Loucy (cell line): Measurements from ENCODE around the gene RIPK4.

ENCODE experiments used
- H2AFZ ChIP-seq: fragments of 200-600 bp; sonication (generic); 2 replicates; pipeline ENCODE4 v1.6.0; 2016; ENCODE audit warnings: antibody characterized with exemption, mild to moderate bottlenecking, low read length, moderate library complexity
- H3F3A ChIP-seq: fragments of 200-600 bp; 2 replicates; pipeline ENCODE4 v1.6.0; 2016; ENCODE audit warnings: antibody characterized with exemption, low read depth, mild to moderate bottlenecking
- H3K27me3 ChIP-seq: fragments of 200-600 bp; sonication (generic); 2 replicates; pipeline ENCODE4 v1.6.1; 2014; ENCODE audit warnings: low read length, mild to moderate bottlenecking; ENCODE audit not compliant: insufficient read depth, poor library complexity, severe bottlenecking
- H3K36me3 ChIP-seq: fragments of 200-600 bp; sonication (generic); 2 replicates; pipeline ENCODE4 v1.6.1; 2016; ENCODE audit warnings: low read length; ENCODE audit not compliant: insufficient read depth
- H3K4me1 ChIP-seq: fragments of 200-600 bp; sonication (generic); 2 replicates; pipeline ENCODE4 v1.5.1; 2014; ENCODE audit warnings: low read length, mild to moderate bottlenecking; ENCODE audit not compliant: insufficient read depth, poor library complexity, severe bottlenecking
- H3K4me2 ChIP-seq: fragments of 200-600 bp; sonication (generic); 2 replicates; pipeline ENCODE4 v1.6.0; 2014; ENCODE audit warnings: antibody characterized with exemption, low read length, low read depth, mild to moderate bottlenecking; ENCODE audit not compliant: poor library complexity, severe bottlenecking
- H3K4me3 ChIP-seq: fragments of 200-600 bp; sonication (generic); 2 replicates; pipeline ENCODE4 v1.5.1; 2014; ENCODE audit warnings: low read length, mild to moderate bottlenecking, mixed read lengths; ENCODE audit not compliant: poor library complexity, severe bottlenecking
- H3K79me2 ChIP-seq: fragments of 200-600 bp; sonication (generic); 2 replicates; pipeline ENCODE4 v1.6.1; 2014; ENCODE audit warnings: low read length; ENCODE audit not compliant: insufficient read depth
- H3K9ac ChIP-seq: fragments of 200-600 bp; sonication (generic); 2 replicates; pipeline ENCODE4 v1.6.0; 2014; ENCODE audit warnings: mild to moderate bottlenecking, low read depth, low read length, moderate library complexity; ENCODE audit not compliant: poor library complexity, severe bottlenecking
- H3K9me2 ChIP-seq: fragments of 200-600 bp; sonication (generic); replicated peaks from 2 replicates; pipeline ENCODE4 v1.6.1; 2016; ENCODE audit warnings: low read depth, low read length, mixed read lengths
- H3K9me3 ChIP-seq: fragments of 200-600 bp; sonication (generic); 2 replicates; pipeline ENCODE4 v1.6.1; 2014; ENCODE audit warnings: mild to moderate bottlenecking, antibody characterized with exemption, low read length, low read depth; ENCODE audit not compliant: insufficient read depth
- H4K20me1 ChIP-seq: fragments of 200-600 bp; sonication (generic); 2 replicates; pipeline ENCODE4 v1.6.0; 2014; ENCODE audit warnings: antibody characterized with exemption, low read length, mild to moderate bottlenecking; ENCODE audit not compliant: insufficient read depth, poor library complexity, severe bottlenecking
- CTCF ChIP-seq: fragments of 200-600 bp; sonication (generic); conservative IDR thresholded peaks from 2 replicates; pipeline ENCODE4 v1.5.1; 2014; ENCODE audit warnings: mild to moderate bottlenecking, antibody characterized with exemption, low read length
- EZH2phosphoT487 ChIP-seq: fragments of 200-600 bp; IDR thresholded peaks from 2 replicates; pipeline ENCODE4 v1.6.1; 2018; ENCODE audit warnings: antibody characterized with exemption, mild to moderate bottlenecking, moderate library complexity, borderline replicate concordance

RIPK4 gene

GRCh38 chr21:41750532-41751151, 16.2 kb downstream of the RIPK4 start:
- no peaks in the 10 kb centered on the region for H3F3A ChIP-seq
- H3K79me2 ChIP-seq: no peaks in the 10 kb centered on the region
- H4K20me1 ChIP-seq: no peaks in the 10 kb centered on the region
- no peaks in the 10 kb centered on the region for H3K27me3 ChIP-seq
- no peak overlapping the region for H3K4me2 ChIP-seq
- H3K9me3 ChIP-seq: no peaks in the 10 kb centered on the region
- TF ChIP-seq CTCF: no peak
- H3K4me3 ChIP-seq: no peak overlapping the region
- no peak overlapping the region for H3K9ac ChIP-seq
- no peak overlapping the region for H2AFZ ChIP-seq
- H3K9me2 ChIP-seq: no peaks in the 10 kb centered on the region
- H3K36me3 ChIP-seq: no peaks in the 10 kb centered on the region
- H3K4me1 ChIP-seq: peaks cover 13% of the 10 kb centered on the region

- Histone ChIP-seq H3K27me3 (no peaks in the 10 kb centered on the region), H3K36me3 (no peaks in the 10 kb centered on the region), H3K4me1 (peaks cover 13% of the 10 kb centered on the region), H3F3A (no peaks in the 10 kb centered on the region), H2AFZ (no peak overlapping the region), H4K20me1 (no peaks in the 10 kb centered on the region), H3K9me2 (no peaks in the 10 kb centered on the region), H3K9me3 (no peaks in the 10 kb centered on the region), H3K79me2 (no peaks in the 10 kb centered on the region), H3K9ac (no peak overlapping the region), H3K4me2 (no peak overlapping the region), H3K4me3 (no peak overlapping the region)
- TF ChIP-seq EZH2phosphoT487: no peak
- TF ChIP-seq CTCF: no peak
Measured at GRCh38 chr21:41750051-41750450, 16.8 kb downstream of the RIPK4 start.

GRCh38 chr21:41749286-41749685, 17.6 kb downstream of the RIPK4 start:
- Histone ChIP-seq H3K27me3 (no peaks in the 10 kb centered on the region), H3F3A (no peaks in the 10 kb centered on the region), H2AFZ (0 out of 2 replicates have a peak overlapping the region, but pooled peaks have one; percentile 18), H3K4me1 (peaks cover 13% of the 10 kb centered on the region), H3K79me2 (no peaks in the 10 kb centered on the region), H3K9me2 (no peaks in the 10 kb centered on the region), H3K4me2 (no peak overlapping the region), H3K36me3 (no peaks in the 10 kb centered on the region), H3K9me3 (no peaks in the 10 kb centered on the region), H3K4me3 (no peak overlapping the region), H3K9ac (no peak overlapping the region), H4K20me1 (no peaks in the 10 kb centered on the region)
- TF ChIP-seq CTCF (no peak), EZH2phosphoT487 (no peak)
